Kidney capillary endothelial cell (primary cell): ENCODE measurements around the gene CLBA1.
A peak's percentile ranks its signal among the peaks of the same experiment; 100 is the strongest.
"Not testable (repeated sequence)": the region's sequence is repeated elsewhere in the genome, so short reads cannot be mapped to it uniquely, and the experiment has no call there.

Experiments
- DNase-seq: peaks from one replicate; pipeline ENCODE4 v3.0.0-alpha.2; 2018; ENCODE audit warnings: low spot score

CLBA1 gene

DNA sequence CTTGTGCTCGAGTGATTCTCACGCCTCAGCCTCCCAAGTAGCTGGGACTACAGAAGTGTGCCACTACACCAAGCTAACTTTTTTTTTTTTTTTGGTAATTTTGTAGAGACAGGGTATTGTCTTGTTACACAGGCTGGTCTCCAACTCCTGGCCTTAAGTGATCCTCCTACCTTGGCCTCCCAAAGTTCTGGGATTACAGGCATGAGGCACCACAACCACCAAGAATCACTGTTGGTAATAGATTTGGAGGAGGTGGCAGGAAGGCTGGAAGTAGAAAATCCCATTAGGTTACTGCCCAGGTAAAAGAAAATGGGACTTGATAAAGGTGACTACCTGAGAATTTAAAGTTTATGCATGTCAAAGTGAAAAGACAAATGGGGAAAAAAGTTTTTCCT lies 36.7 kb downstream of the CLBA1 start:
- no peak for DNase-seq

DNA sequence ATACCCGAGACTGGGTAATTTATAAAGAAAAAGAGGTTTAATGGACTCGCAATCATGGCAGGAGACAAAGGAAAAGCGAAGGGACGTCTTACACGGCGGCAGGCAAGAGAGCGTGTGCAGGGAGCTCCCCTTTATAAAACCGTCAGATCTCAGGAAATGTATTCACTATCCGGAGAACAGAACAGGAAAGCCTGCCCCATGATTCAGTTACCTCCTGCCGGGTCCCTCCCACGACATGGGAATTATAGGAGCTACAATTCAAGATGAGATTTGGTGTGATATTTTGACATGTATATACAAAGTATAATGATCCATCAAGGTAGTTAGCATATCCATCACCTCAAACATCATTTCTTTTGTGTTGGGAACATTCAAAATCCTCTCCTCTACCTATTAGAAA lies 37.6 kb downstream of the CLBA1 start:
- peak; percentile 62 for DNase-seq

DNA sequence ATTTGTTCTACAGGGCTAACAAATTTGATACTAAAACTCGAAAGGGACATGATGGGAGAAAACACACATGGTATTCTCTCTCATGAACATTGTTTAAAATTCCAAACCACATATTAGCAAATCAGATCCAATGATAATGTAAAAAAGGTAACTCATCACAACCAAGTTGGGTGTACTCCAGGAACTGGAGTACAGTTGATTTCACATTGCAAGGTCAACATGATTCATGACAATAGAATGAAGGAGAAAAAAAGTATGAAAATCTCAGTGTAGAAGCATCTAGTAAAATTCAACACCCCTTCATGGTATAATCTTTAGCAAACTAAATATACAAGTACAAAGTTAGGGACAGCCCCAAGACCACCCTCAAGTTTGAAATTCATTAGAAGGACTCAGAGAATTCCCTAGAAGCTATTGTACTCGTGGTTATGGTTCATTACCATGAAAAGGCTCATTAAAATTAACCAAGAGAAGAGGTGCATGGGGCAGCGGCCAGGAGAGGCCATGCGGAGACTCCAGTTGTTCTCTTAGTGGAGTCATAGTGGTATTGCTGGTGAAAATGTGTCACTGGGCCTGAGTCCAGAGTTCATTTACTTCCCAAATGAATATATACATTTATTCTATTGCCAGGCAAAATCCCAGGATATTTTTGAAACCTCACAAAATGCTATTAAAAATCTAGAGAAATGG lies 38.3 kb downstream of the CLBA1 start:
- no peak for DNase-seq

DNA sequence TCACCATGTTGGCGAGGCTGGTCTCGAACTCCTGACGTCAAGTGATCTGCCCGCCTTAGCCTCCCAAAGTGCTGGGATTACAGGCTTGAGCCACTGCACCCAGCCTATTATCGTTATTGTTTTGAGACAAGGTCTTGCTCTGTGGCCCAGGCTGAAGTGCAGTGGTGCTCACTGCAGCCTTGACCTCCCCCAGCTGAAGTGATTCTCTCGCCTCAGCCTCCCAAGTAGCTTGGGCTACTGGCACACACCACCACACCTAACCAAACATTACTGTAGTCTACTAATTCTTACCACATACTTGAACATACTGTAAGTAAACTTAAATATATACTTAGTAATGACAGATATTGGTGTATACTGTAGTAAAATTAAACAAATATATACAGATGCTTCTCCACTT lies 39.8 kb downstream of the CLBA1 start:
- no peak for DNase-seq

DNA sequence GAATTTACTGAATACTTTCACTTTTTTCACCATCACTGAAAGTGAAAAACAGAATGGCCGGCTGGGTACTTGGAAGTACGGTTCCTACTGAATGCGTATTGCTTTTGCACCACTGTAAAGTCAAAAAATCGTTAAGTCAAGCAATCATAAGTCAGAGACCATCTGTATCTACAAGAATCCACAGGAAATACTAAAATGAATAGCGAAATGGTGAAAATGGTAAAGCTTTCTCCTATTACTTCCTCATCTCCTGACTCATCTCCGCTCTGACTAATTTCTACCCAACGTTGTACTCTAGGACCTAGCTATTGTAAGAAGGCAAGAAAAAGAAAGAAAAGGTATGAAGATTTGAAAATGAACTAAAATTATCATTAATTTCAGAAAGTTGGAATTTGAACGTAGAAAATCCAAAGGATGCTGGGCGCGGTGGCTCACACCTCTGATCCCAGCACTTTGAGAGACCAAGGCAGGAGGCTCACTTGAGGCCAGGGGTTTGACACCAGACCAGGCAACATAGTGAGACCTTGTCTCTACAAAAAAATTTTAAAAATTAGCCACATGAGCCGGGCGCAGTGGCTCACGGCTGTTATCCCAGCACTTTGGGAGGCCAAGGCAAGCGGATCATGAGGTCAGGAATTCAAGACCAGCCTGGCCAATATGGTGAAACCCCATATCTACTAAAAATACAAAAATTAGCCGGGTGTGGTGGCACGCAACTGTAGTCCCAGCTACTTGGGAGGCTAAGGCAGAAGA lies 40.6 kb downstream of the CLBA1 start:
- DNase-seq: peak; percentile 70

DNA sequence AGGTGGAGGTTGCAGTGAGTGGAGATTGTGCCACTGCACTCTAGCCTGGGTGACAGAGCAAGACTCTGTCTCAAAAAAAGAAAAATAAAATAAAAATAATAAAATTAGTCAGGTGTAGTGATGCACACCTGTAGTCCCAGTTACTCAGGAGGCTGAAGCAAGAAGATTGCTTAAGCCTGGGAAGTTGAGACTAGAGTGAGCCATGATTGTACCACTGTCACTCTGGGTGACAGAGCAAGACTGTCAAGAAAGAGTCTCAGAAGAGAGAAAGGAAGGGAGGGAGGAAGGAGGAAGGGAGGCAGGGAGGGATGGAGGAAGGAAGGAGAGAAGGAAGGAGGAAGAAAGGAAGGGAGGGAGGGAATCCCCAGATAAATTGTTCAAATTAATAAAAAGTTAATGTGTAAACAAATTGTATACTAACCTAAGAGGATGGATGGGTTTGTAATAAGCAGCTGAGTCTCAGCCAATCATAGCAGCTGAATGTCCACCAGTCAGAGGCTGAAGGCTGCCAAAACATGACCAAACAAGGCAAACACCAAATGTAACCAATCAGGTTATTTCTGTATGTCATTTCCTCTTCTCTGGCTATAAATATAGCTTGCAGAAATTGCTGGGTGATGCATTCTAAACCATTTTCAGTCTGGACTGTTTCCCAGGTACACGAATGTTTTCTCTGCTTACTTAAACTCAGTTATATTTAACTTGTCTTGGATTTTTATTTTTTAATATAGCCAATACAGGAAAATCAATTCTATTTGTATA lies 41.4 kb downstream of the CLBA1 start:
- peak; percentile 21 for DNase-seq

DNA sequence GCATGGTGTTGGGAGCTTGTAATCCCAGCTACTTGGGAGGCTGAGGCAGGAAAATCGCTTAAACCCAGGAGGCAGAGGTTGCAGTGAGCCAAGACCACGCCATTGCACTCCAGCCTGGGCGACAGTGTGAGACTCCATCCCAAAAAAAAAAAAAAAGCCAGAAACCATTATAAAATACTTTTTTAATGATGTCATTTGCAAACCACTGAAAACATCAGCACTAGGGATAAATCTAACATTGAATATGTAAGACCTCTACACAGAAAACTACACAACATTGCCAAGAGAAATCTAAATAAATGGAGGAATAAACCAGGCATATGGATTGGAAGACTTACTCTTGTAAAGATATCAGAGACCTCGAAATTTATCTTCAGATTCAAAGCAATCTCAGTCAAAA lies 42.1 kb downstream of the CLBA1 start:
- not testable (repeated sequence) for DNase-seq

DNA sequence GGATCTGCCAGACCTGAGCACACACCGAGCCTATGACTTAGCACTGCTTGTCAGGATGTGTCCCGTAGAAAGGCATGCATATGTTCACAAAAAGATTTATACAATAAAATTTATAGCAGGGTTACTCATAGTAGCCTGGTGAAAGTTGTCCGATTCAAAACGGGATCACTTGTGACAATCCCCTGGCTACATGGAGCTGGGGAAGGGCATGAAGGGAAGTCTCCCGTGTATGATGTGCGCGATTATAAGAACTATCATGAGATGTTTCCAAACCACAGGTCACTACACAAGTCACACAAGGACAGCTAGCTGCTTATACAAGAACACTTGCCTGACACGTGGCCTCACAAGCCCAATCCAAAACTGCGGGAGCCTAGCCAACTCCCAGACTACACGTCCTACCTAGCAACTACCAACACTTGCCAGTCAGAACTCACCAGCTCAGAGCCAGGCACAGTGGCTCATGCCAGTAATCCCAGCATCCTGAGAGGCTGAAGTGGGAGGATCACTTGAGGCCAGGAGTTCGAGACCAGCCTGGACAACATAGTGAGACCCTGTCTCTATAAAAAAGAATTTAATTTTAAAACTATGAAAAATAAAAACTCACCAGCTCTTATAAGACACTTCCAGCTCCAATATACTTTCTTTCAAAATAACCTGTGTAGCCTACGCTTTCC lies 42.8 kb downstream of the CLBA1 start:
- no peak for DNase-seq

DNA sequence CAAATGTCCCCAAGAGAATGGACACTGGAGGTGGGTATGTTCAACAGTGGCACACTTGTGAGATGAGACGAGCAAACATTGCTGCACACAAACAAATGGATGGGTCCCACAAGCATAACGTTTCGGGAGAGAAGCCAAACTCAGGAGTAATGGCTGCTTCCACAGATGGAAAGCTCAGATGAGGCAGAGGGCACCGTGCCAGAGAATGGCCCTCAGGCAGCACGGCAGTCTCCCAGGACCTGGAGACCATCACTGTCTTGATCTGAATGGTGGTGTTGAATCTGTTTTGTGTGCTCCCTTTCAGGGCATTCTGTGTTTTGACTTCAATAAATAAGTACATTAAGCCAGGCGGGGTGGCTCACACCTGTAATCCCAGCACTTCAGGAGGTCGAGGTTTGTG lies 43.8 kb downstream of the CLBA1 start:
- no peak for DNase-seq

DNA sequence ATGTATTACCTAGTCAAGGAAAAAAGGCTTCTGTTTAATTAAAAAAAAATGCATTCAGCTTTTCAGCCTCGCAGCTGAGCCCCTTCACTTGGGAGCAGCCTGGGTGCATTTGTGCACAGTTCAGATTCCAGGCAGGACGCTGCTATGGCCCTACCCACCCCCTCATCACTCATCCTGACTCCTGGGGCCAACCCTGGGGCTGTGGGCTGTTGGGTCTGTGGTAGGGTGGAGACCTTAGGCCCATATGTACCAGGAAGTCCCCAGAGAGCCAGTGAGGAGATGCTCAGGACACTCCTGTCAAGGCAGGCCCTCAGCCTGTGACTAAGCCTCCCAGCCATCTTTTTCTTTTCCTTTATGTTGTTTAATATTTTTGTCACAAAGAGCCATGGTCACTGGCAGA lies 44.6 kb downstream of the CLBA1 start:
- no peak for DNase-seq

DNA sequence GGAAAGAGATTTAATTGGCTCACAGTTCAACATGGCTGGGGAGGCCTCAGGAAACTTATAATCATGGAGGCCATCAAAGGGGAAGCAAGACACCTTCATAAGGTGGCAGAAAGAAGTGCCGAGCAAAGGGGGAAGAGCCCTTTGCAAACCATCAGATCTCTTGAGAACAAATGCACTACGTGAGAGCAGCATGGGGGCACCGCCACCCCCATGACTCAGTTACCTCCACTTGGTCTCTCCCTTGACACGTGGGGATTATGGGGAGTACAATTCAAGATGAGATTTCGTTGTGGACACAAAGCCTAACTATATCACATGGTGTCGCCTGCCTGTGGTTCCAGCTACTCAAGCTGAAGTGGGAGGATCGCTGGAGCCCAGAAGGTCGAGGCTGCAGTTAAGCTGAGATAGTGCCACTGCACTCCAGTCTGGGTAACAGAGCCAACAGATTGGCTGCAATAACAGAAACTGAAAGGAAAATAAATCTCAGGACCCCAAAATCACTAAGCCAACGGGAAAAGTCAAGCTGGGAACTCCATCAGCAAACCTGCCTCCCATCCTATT lies 45.3 kb downstream of the CLBA1 start:
- DNase-seq: no peak

DNA sequence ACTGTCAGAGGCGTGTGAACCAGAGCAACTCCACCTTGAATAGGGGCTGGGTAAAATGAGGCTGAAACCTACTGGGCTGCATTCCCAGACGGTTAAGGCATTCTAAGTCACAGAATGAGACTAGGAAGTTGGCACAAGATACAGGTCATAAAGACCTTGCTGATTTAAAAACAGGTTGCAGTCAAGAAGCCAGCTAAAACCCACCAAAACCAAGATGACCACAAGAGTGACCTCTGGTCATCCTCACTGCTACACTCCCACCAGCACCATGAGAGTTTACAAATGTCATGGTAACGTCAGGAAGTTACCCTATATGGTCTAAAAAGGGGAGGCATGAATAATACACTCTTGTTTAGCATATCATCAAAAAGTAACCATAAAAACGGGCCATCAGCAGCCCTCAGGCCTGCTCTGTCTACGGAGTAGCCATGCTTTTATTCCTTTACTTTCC lies 46.9 kb downstream of the CLBA1 start:
- DNase-seq: not testable (repeated sequence)

DNA sequence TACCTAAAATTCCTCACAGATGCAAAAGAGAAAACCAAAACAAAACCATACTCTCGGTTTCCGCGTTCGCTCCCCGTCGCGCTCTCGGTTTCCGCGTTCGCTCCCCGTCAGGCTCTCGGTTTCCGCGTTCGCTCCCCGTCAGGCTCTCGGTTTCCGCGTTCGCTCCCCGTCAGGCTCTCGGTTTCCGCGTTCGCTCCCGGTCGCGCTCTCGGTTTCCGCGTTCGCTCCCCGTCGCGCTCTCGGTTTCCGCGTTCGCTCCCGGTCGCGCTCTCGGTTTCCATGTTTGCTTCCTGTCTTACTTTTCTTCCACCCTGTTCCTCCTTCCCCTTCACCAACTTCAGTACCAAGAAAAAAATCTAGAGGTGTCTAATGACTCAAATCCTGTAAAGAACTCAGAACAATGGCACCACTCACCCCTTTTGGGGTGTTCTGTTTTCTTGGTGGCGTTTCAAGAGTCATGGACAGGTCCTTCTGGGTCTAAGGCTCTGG lies 47.9 kb downstream of the CLBA1 start:
- DNase-seq: not testable (repeated sequence)

DNA sequence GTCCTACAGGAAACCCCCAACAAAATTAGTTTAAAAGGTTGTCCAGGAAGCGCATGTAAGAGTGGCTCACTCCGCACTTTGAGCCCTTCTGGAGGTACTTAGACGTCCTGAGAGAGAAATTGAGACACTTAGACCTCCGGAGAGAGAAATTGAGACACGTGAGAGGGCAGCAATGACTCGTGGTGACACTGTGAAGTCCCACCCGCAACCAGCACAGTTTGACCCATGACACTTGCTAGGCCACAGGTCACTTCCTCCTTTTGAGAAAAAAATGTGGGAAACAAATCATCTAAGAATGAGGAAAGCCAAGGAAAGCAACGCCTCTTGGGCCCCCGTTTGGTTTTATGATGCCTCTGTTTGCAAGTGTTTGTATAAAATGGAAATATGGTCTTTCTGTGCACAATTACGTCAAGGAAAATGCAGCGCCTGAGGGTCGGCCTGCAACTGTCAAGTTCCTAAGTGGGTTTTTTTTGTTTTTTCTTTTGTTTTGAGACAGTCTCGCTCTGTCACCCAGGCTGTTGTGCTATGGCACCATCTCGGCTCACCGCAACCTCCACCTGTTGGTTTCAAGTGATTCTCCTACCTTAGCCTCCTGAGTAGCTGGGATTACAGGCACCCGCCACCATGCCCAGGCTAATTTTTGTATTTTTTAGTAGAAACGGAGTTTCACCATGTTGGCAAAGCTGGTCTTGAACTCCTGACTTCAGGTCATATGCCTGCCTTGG lies 48.9 kb downstream of the CLBA1 start:
- no peak for DNase-seq

DNA sequence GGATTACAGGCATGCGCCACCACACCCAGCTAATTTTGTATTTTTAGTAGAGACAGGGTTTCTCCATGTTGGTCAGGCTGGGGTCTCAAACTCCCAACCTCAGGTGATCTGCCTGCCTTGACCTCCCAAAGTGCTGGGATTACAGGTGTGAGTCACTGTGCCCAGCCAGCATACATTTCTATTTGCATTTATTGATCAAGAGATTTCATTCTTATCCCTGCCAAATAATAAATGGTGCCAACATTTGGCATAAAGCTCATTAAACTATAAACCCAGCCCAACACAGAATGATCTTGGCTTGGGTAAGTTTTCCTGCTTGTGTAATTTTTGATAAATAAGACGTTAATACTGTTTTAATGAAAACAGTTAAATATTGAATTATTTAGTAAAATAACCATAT lies 50.0 kb downstream of the CLBA1 start:
- DNase-seq: not testable (repeated sequence)

DNA sequence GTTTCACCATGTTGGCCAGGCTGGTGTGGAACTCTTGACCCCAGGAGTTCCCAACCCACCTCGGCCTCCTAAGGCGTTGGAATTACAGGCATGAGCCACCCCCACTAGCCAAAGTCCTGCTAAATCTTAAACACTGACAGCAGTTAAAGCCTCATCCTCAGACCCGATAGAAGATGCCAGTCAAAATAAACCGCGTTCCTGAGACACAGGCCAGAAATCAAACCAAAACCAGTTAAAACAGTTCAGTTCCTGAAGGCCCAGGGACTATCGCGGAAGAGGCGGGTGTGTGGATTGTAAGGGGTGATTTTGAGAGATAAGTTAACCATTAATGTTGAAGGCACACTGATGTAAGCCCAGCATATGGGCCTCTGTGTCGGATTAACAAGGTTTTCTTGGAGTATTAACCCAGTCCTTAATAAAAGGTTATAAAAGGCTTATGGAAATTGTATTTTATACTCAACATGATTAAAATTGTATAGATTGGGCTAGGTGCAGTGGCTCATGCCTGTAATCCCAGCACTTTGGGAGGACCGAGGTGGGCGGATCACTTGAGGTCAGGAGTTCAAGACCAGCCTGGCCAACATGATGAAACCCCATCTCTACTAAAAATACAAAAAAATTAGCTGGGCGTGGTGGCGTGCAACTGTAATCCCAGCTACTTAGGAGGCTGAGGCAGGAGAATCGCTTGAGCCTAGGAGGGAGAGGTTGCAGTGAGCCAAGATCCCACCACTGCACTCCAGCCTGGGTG lies 54.0 kb downstream of the CLBA1 start:
- DNase-seq: no peak

DNA sequence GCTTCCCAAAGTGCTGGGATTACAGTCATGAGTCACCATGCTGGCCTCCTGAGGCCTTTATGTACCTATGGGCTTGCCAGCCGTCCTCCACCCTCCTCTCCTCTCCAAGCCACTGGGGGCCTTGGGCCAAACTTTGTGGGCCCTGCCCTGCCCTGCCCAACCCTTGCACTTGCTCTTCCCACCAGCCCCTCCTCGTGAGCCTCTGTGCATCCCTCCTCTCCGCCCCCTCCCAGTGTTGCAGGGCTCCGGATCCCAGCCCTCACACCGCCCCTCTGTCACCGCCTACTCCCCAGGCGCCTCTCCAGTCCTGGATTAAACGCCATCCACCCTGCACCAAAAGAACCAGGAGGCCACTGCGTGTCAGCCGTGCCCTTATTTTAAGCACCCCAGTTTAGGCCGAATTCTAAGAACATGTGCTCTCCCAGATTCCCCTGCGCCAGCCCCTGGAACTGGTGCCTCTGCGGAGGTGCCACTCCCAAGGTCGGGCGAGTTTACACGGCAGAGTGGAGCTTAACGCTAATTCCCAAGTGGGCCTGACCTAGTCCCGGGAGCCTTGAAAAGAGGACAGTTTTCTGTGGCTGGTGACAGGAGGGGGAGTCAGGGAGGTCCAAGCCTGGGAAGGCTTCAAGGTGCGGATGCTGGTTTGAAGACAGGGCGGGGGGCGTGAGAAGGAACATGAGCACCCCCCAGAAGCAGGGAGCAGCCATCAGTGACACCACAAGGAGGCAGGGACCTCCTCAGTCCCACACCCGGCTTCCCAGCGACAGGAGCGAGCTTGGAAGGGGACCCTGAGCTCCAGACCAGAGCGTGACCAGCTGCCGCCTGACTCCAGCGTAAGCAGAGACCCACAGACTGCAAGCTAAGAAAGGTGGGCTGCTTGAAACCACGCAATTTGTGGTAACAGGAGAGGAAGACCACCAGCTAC lies 56.5 kb downstream of the CLBA1 start:
- DNase-seq: no peak

DNA sequence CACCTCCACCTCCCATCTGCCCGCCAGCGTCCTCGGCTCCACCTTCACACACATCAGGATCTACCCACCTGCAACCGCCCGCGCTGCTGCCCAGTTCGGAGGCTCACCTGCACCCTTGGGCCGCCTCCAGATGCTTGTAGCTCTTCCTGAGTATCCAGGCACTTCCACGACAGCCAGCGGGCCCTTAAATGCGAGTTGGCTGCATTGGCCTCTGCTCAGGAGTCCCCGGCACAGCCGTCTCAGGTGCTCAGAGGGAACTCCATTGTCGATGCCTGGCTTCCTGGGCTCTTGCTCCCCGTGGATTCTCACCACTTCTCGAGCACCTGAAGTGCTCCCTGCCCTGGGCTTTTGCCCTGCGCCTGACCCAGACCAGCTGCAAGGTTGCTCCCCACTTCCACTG lies 57.2 kb downstream of the CLBA1 start:
- DNase-seq: no peak

DNA sequence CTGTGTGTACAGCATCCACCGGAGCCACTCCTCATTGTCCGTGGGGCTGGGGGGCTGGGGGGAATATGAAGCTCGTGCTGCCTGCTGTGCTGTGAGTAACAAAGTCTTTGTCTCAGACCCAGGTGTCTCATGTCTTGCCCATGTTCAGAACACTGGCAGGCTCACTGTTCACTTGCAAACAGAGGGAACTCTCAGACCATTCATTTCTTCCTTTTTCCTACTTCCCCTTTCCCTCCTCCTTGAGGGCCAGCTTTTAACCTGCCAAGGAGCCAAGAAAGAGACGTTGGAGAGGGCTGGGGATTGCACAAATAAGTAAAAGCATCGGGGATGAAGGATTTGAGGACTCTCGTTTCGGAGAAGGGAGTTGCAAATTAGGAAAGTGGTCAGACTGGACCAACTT lies 58.1 kb downstream of the CLBA1 start:
- DNase-seq: no peak
